Esophagus muscularis mucosa (tissue), 3 donors: ENCODE measurements around the gene ALDH1A3.

Experiments
- POLR2AphosphoS5 ChIP-seq, 2 donors: sonication (generic); formaldehyde crosslinking; IDR thresholded peaks; one replicate each; pipeline ENCODE4 v1.6.1; 2017; ENCODE audit warnings: antibody characterized with exemption in 2 of 2
- TF ChIP-seq, protein P1 (sequence below), 3 experiments: fragments of 200-600 bp in 2 of 3; fragments of 450-650 bp in 1 of 3; sonication (generic) in 2 of 3; IDR thresholded peaks; one replicate each; pipeline ENCODE4 v1.5.1; 2017 to 2019; ENCODE audit warnings: antibody characterized with exemption in 3 of 3, mild to moderate bottlenecking in 2 of 3, moderate library complexity in 1 of 3

DNA sequence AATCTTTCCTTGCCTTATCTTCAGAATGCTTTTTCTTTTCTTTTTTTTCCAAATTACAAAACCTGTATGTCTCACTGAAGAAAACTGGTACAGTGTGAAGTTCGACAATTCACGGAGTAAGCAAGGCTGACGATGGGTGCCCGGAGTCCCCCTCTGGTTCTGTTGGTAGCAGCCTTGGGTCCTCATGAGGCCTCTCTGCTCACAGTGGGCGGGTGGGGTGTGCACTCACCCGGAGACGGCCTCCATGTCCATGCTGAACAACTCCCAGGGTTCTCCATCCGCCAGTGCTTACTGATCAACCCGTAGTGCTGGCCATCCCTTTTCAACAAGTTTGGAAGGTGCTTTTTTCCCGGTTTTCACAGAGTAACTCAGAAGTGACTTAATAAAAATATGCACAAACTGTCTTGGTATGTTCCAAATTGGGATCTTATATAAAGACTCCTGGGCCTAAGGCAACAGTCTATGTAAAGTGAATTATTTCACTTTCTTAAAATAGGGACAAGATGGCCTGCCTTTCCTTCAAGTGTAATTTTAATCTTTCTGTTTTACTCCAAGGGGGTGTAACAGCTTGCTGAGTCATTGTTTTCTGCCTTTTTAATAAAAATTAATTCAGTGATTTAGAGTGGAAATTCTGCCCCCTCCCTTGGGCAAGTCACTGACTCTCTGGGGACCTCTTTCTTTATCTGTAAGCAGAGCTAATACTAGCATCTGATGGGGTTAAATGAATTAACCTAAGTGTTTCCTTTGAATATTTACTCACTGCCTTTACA is 63.2 kb downstream of the ALDH1A3 start:
- TF ChIP-seq, protein P1, sequence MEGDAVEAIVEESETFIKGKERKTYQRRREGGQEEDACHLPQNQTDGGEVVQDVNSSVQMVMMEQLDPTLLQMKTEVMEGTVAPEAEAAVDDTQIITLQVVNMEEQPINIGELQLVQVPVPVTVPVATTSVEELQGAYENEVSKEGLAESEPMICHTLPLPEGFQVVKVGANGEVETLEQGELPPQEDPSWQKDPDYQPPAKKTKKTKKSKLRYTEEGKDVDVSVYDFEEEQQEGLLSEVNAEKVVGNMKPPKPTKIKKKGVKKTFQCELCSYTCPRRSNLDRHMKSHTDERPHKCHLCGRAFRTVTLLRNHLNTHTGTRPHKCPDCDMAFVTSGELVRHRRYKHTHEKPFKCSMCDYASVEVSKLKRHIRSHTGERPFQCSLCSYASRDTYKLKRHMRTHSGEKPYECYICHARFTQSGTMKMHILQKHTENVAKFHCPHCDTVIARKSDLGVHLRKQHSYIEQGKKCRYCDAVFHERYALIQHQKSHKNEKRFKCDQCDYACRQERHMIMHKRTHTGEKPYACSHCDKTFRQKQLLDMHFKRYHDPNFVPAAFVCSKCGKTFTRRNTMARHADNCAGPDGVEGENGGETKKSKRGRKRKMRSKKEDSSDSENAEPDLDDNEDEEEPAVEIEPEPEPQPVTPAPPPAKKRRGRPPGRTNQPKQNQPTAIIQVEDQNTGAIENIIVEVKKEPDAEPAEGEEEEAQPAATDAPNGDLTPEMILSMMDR (IDR thresholded peaks at IDR 0.05), result no peak
- no peak for TF ChIP-seq POLR2AphosphoS5 (IDR thresholded peaks at IDR 0.05)
